AG04450 (cell line): Measurements from ENCODE around the gene ZNF674. TPM values are rescaled to one million over a fixed set of nuclear protein-coding genes. Genes with fewer than 3 reads are reported as not detected.
"Not testable (repeated sequence)": the region's sequence is repeated elsewhere in the genome, so short reads cannot be mapped to it uniquely, and the experiment has no call there.

Experiments used
- CTCF ChIA-PET: fragments of 300-600, 350-600 bp; formaldehyde crosslinking; extraction: SDS; loops from one replicate; lab custom pipeline; 2022; ENCODE audit warnings: antibody characterized with exemption, inconsistent platforms; lab: Charles Lee
- POLR2A ChIA-PET: fragments of 350-600 bp; formaldehyde crosslinking; extraction: SDS; loops from one replicate; lab custom pipeline; 2021; ENCODE audit warnings: antibody characterized with exemption, inconsistent platforms; lab: Yijun Ruan, JAX
- DNase-seq: peaks from one replicate; pipeline ENCODE4 v3.0.0-alpha.2; 2011; ENCODE audit warnings: low read depth, low spot score
- H3K27ac ChIP-seq: one replicate; pipeline ENCODE4 v1.5.1; 2012; ENCODE audit warnings: low read depth, low read length, control low read depth
- H3K27me3 ChIP-seq: one replicate; pipeline ENCODE4 v1.6.0; 2012; ENCODE audit warnings: low read length; ENCODE audit not compliant: control insufficient read depth, insufficient read depth
- H3K4me3 ChIP-seq: 2 replicates; pipeline ENCODE4 v1.5.1; 2011; ENCODE audit warnings: mild to moderate bottlenecking, low read depth, low read length, control low read depth
- H3K9me3 ChIP-seq: 2 replicates; pipeline ENCODE4 v1.5.1; 2012; ENCODE audit warnings: low read length; ENCODE audit not compliant: control insufficient read depth, insufficient read depth
- polyA plus RNA-seq: library from polyadenylated mRNA; depleted of rRNA; stranded (reverse); fragments of >200 nt; gene quantifications from 2 replicates; pipeline ENCODE4 v1.2.3, GENCODE V29; 2011
- TF ChIP-seq, protein P1 (sequence below): IDR thresholded peaks from 2 replicates; pipeline ENCODE4 v1.5.1; 2011; ENCODE audit warnings: low read depth, low read length, control low read depth, inconsistent platforms

ZNF674 gene
- polyA plus RNA-seq, 1 experiment = 4.1 TPM

DNA sequence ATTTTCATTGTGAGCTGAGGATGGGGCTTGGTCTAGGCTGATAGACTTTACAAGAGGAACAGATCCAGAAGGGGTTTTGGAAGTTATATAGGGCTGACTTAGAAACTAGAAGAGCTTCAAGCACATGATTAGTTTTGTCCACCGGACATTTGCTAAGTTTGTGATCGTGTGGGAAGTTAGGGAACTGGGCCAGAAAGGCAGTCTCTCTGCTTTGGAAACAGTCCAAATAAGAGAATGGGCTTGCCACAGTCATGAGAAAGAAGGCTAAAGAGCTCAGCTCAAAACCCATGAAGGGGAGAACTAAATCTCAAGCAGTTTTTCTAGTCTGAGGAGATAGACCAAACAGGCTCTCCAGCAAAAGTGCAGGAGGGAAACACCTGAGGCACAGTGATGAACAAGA, 67.8 kb downstream of the ZNF674 start:
- H3K9me3 ChIP-seq = no peaks in the 10 kb centered on the region; the same call in 1 of the 2 replicates
- H3K27me3 ChIP-seq = no peaks in the 10 kb centered on the region
- H3K27ac ChIP-seq = no peak overlapping the region
- DNase-seq = no peak
- TF ChIP-seq, protein P1, sequence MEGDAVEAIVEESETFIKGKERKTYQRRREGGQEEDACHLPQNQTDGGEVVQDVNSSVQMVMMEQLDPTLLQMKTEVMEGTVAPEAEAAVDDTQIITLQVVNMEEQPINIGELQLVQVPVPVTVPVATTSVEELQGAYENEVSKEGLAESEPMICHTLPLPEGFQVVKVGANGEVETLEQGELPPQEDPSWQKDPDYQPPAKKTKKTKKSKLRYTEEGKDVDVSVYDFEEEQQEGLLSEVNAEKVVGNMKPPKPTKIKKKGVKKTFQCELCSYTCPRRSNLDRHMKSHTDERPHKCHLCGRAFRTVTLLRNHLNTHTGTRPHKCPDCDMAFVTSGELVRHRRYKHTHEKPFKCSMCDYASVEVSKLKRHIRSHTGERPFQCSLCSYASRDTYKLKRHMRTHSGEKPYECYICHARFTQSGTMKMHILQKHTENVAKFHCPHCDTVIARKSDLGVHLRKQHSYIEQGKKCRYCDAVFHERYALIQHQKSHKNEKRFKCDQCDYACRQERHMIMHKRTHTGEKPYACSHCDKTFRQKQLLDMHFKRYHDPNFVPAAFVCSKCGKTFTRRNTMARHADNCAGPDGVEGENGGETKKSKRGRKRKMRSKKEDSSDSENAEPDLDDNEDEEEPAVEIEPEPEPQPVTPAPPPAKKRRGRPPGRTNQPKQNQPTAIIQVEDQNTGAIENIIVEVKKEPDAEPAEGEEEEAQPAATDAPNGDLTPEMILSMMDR = no peak
- ChIA-PET CTCF (no interaction called here), POLR2A (no interaction called here)
- no peak overlapping the region for H3K4me3 ChIP-seq

DNA sequence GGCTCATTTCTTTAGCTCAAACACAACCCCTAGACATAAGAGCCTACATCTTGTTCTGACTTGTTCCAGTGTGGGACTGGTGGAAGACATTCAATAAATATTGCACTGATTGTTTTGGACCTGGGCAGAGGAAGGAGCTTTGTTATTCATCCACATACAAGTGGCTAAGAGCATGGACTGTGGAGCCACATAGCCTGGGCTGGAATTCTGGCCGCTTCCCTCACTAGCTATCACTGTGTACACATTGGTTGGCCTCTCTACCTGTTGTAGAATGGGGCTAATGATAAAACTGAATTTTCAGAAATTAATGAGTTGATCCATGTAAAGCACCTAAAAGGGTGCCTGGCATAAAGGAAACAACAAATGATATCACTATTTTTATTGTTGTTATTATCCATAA, 80.0 kb downstream of the ZNF674 start:
- H3K9me3 ChIP-seq = no peaks in the 10 kb centered on the region
- no peaks in the 10 kb centered on the region for H3K27me3 ChIP-seq
- DNase-seq = no peak
- CTCF ChIA-PET = no interaction called here
- H3K27ac ChIP-seq = no peak overlapping the region
- no peak overlapping the region for H3K4me3 ChIP-seq
- POLR2A ChIA-PET = no interaction called here
- TF ChIP-seq, protein P1 = no peak

DNA sequence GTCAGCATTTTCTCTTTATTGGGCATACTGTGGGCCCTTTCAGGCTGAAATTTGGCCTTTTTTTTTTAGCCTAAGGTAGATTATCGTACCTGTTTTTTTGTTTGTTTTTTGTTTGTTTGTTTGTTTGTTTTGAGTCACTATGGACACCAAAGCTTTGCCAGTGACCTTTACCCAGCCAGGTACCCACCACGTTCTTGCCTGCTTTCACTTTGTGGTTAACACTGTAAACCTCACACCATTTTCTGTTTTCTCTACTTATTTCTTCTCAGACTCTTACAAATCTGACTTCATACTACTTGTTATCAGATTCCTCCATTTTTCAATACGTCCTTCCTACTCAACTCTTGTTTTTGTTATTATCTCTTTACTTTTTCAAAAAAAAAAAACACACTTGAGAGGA, 81.5 kb downstream of the ZNF674 start:
- no peak overlapping the region for H3K4me3 ChIP-seq
- CTCF ChIA-PET = no interaction called here
- DNase-seq = no peak
- no peaks in the 10 kb centered on the region for H3K9me3 ChIP-seq
- no peak overlapping the region for H3K27ac ChIP-seq
- no peaks in the 10 kb centered on the region for H3K27me3 ChIP-seq
- POLR2A ChIA-PET = no interaction called here
- TF ChIP-seq, protein P1 = no peak

DNA sequence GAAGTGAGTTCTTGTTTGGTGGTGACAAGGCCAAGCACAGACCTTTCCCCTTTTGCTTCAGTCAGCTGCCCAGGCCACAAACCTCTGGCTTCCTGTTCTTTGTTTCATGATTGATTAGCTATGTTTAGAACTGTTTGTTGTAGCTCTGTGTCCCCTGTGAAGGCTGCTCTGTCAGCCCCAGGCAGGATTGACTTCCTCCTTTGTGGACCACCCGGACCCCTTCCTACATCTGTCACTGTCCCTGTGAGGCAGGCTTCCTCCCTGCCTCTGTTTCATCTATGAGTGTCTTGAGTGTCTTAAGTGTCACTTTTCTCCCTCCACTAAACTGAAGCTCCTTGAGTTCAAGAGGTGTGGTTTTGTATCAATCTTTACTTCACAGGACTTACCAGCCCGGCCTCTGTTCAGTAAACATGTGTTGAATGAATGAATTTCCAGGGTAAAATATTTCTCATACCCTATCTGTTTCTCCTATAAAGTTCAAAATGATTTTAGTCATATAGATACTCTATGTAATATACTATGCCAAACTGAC, 83.5 kb downstream of the ZNF674 start:
- POLR2A ChIA-PET = no interaction called here
- no peak for DNase-seq
- CTCF ChIA-PET = no interaction called here
- Histone ChIP-seq H3K4me3 (no peak overlapping the region), H3K9me3 (no peaks in the 10 kb centered on the region), H3K27me3 (no peaks in the 10 kb centered on the region), H3K27ac (no peak overlapping the region)
- TF ChIP-seq, protein P1 = no peak

DNA sequence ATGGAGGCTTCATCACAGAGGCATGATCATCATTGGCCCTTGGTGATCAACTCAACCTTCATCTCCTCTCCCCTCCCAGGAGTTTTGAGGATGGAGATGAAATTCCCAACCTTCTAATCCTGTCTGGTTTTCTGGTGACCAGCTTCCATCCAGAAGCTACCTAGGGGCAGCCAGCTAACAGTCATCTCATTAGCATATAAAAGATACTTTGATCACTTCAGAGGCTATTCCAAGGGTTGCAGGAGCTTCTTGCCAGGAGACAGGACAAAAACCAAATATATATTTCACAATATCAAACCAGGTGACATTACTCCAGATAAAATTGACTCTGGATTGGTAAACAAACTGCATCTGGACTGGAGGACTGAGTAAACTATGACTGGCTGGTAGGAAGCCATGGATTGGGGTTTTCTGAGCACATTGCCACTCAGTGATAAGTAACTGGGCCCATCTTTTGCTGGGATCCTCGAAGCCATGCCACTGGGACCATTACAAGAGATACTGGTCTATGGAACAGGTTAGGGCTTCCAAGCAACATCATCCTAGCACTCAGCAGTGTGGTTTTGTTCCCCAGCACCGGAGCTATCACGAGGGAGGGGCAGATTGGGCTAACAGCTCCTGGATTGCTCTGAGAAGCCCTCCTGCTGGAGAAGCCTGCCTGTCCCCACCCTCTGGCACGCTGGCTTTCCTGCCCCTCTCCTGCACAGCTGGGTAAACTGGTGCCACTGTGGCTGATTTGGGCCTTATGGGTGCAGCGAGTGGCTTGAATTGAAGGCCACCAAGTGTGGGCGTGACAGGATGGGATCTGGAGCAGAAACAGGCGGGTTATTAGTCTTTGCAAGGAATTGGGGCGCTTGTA, 84.2 kb downstream of the ZNF674 start:
- H3K27ac ChIP-seq, POLR2A ChIA-PET, CTCF ChIA-PET, DNase-seq, H3K4me3 ChIP-seq, H3K9me3 ChIP-seq, H3K27me3 ChIP-seq: not testable (repeated sequence)
